Measurements from ENCODE around the gene RAB9B. TPM values are rescaled to one million over a fixed set of nuclear protein-coding genes. Genes with fewer than 3 reads are reported as not detected.
"Not testable (repeated sequence)": the region's sequence is repeated elsewhere in the genome, so short reads cannot be mapped to it uniquely, and the experiment has no call there.

Gene RAB9B
- polyA plus RNA-seq, 1 donor (not counting 4 experiments of a cell fraction or from before 2014, with no cell fraction given): 0.28 TPM

- Histone ChIP-seq H2AFZ (ENCODE audit: control insufficient read depth, low read length) (no peak overlapping the region), H3K4me2 (ENCODE audit: control insufficient read depth, extremely low read depth, insufficient read depth, low read depth, low read length) (no peak overlapping the region), H3K27ac (ENCODE audit: control insufficient read depth, insufficient read depth, low read length) (no peak overlapping the region), H3K79me2 (ENCODE audit: control insufficient read depth, insufficient read depth, low read length) (no peaks in the 10 kb centered on the region), H3K9me1 (ENCODE audit: control insufficient read depth, extremely low read depth, insufficient read depth, low read length) (no peaks in the 10 kb centered on the region), H3K27me3 (ENCODE audit: control insufficient read depth, extremely low read depth, insufficient read depth, low read length) (no peaks in the 10 kb centered on the region), H3K4me1 (ENCODE audit: control insufficient read depth, extremely low read depth, insufficient read depth, low read length) (no peaks in the 10 kb centered on the region), H3K9ac (ENCODE audit: control insufficient read depth, extremely low read depth, insufficient read depth, low read length) (no peak overlapping the region), H3K9me3 (ENCODE audit: control insufficient read depth, low read depth, low read length) (no peaks in the 10 kb centered on the region), H3K4me3 (ENCODE audit: control insufficient read depth in 2 of 3, extremely low read depth in 1 of 3, insufficient read depth in 2 of 3, low read depth in 1 of 3, low read length in 3 of 3) (no peak overlapping the region), H4K20me1 (ENCODE audit: control insufficient read depth, extremely low read depth, insufficient read depth, low read length) (no peaks in the 10 kb centered on the region), H3K36me3 (ENCODE audit: control insufficient read depth in 2 of 2, extremely low read depth in 1 of 2, insufficient read depth in 2 of 2, low read length in 2 of 2) (no peaks in the 10 kb centered on the region)
- dilution Hi-C loops (cut with MboI; ENCODE audit: extremely low pct_ligation_motif_present, low sequenced_read_pairs): no loop called here
- FAIRE-seq: no peak
- TF ChIP-seq CTCF (optimal IDR thresholded peaks at IDR 0.05 in 1 of 3, IDR thresholded peaks at IDR 0.05 in 1 of 3, conservative IDR thresholded peaks at IDR 0.05 in 1 of 3; ENCODE audit: extremely low read depth in 1 of 3, insufficient read depth in 2 of 3, low read length in 3 of 3): peak in 2 of 3 experiments; percentile 37 to 42
- TF ChIP-seq EZH2 (IDR thresholded peaks at IDR 0.05; ENCODE audit: low read length): no peak
- no peak for DNase-seq (ENCODE audit: low read depth, low spot score)
Observed at GRCh38 chrX:103817502-103817901, 14.6 kb downstream of the RAB9B start.

- H3K36me3 ChIP-seq (ENCODE audit: control insufficient read depth in 2 of 2, extremely low read depth in 1 of 2, insufficient read depth in 2 of 2, low read length in 2 of 2); H3K79me2 ChIP-seq (ENCODE audit: control insufficient read depth, insufficient read depth, low read length); H3K4me2 ChIP-seq (ENCODE audit: control insufficient read depth, extremely low read depth, insufficient read depth, low read depth, low read length); H4K20me1 ChIP-seq (ENCODE audit: control insufficient read depth, extremely low read depth, insufficient read depth, low read length); H3K27ac ChIP-seq (ENCODE audit: control insufficient read depth, insufficient read depth, low read length); H3K4me3 ChIP-seq (ENCODE audit: control insufficient read depth in 2 of 3, extremely low read depth in 1 of 3, insufficient read depth in 2 of 3, low read depth in 1 of 3, low read length in 3 of 3); H3K9ac ChIP-seq (ENCODE audit: control insufficient read depth, extremely low read depth, insufficient read depth, low read length); dilution Hi-C loops (cut with MboI; ENCODE audit: extremely low pct_ligation_motif_present, low sequenced_read_pairs); H2AFZ ChIP-seq (ENCODE audit: control insufficient read depth, low read length); H3K9me3 ChIP-seq (ENCODE audit: control insufficient read depth, low read depth, low read length); H3K9me1 ChIP-seq (ENCODE audit: control insufficient read depth, extremely low read depth, insufficient read depth, low read length); H3K27me3 ChIP-seq (ENCODE audit: control insufficient read depth, extremely low read depth, insufficient read depth, low read length); H3K4me1 ChIP-seq (ENCODE audit: control insufficient read depth, extremely low read depth, insufficient read depth, low read length); FAIRE-seq; DNase-seq (ENCODE audit: low read depth, low spot score): not testable (repeated sequence)
Observed at GRCh38 chrX:103817101-103817500, 15.0 kb downstream of the RAB9B start.

GRCh38 chrX:103811858-103812257 lies 20.2 kb downstream of the RAB9B start:
- Histone ChIP-seq H3K79me2 (ENCODE audit: control insufficient read depth, insufficient read depth, low read length) (no peaks in the 10 kb centered on the region), H3K9me3 (ENCODE audit: control insufficient read depth, low read depth, low read length) (no peaks in the 10 kb centered on the region), H2AFZ (ENCODE audit: control insufficient read depth, low read length) (no peak overlapping the region), H4K20me1 (ENCODE audit: control insufficient read depth, extremely low read depth, insufficient read depth, low read length) (no peaks in the 10 kb centered on the region), H3K27me3 (ENCODE audit: control insufficient read depth, extremely low read depth, insufficient read depth, low read length) (no peaks in the 10 kb centered on the region), H3K4me2 (ENCODE audit: control insufficient read depth, extremely low read depth, insufficient read depth, low read depth, low read length) (no peak overlapping the region), H3K27ac (ENCODE audit: control insufficient read depth, insufficient read depth, low read length) (no peak overlapping the region), H3K9ac (ENCODE audit: control insufficient read depth, extremely low read depth, insufficient read depth, low read length) (no peak overlapping the region), H3K9me1 (ENCODE audit: control insufficient read depth, extremely low read depth, insufficient read depth, low read length) (no peaks in the 10 kb centered on the region), H3K4me3 (ENCODE audit: control insufficient read depth in 2 of 3, extremely low read depth in 1 of 3, insufficient read depth in 2 of 3, low read depth in 1 of 3, low read length in 3 of 3) (no peak overlapping the region), H3K4me1 (ENCODE audit: control insufficient read depth, extremely low read depth, insufficient read depth, low read length) (peaks cover 3% of the 10 kb centered on the region), H3K36me3 (ENCODE audit: control insufficient read depth in 2 of 2, extremely low read depth in 1 of 2, insufficient read depth in 2 of 2, low read length in 2 of 2) (no peaks in the 10 kb centered on the region)
- FAIRE-seq: no peak
- dilution Hi-C loops (cut with MboI; ENCODE audit: extremely low pct_ligation_motif_present, low sequenced_read_pairs): no loop called here
- TF ChIP-seq EZH2 (IDR thresholded peaks at IDR 0.05; ENCODE audit: low read length): no peak
- no peak for TF ChIP-seq CTCF (optimal IDR thresholded peaks at IDR 0.05 in 1 of 3, IDR thresholded peaks at IDR 0.05 in 1 of 3, conservative IDR thresholded peaks at IDR 0.05 in 1 of 3; ENCODE audit: extremely low read depth in 1 of 3, insufficient read depth in 2 of 3, low read length in 3 of 3)
- no peak for DNase-seq (ENCODE audit: low read depth, low spot score)
